Keratinocyte (primary cell): Measurements from ENCODE around the gene CUX1.

Experiments used
- CTCF ChIP-seq, 3 experiments: IDR thresholded peaks in 1 of 3; conservative IDR thresholded peaks in 1 of 3; optimal IDR thresholded peaks in 1 of 3; 2 replicates in 2 of 3; 3 replicates in 1 of 3; pipeline versions ENCODE3 to v1.5.1; 2011; ENCODE audit warnings: low read length in 3 of 3, mild to moderate bottlenecking in 3 of 3, moderate library complexity in 2 of 3, control low read depth in 1 of 3, inconsistent platforms in 1 of 3; ENCODE audit not compliant: insufficient read depth in 2 of 3; ENCODE audit errors: extremely low read depth in 1 of 3
- EZH2 ChIP-seq: IDR thresholded peaks from one replicate; pipeline ENCODE4 v1.6.1; 2012; ENCODE audit warnings: inconsistent platforms, mild to moderate bottlenecking, low read length, moderate library complexity

GRCh38 chr7:101862280-101863220 lies 45.1 kb downstream of the CUX1 start:
- TF ChIP-seq CTCF (optimal IDR thresholded peaks at IDR 0.05 in 1 of 3, IDR thresholded peaks at IDR 0.05 in 1 of 3, conservative IDR thresholded peaks at IDR 0.05 in 1 of 3; ENCODE audit: extremely low read depth in 1 of 3, insufficient read depth in 2 of 3, low read length in 3 of 3), result no peak
- no peak for TF ChIP-seq EZH2
